GM18868 (cell line): ENCODE data around the gene EVA1B.

ENCODE experiments used
- ATAC-seq: cut with Tn5 transposase; IDR thresholded peaks from one replicate; pipeline ENCODE4 v1.9.1; 2021; ENCODE audit warnings: mild to moderate bottlenecking, moderate library complexity; ENCODE audit not compliant: unreplicated experiment

Gene EVA1B, protein sequence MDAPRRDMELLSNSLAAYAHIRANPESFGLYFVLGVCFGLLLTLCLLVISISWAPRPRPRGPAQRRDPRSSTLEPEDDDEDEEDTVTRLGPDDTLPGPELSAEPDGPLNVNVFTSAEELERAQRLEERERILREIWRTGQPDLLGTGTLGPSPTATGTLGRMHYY

DNA sequence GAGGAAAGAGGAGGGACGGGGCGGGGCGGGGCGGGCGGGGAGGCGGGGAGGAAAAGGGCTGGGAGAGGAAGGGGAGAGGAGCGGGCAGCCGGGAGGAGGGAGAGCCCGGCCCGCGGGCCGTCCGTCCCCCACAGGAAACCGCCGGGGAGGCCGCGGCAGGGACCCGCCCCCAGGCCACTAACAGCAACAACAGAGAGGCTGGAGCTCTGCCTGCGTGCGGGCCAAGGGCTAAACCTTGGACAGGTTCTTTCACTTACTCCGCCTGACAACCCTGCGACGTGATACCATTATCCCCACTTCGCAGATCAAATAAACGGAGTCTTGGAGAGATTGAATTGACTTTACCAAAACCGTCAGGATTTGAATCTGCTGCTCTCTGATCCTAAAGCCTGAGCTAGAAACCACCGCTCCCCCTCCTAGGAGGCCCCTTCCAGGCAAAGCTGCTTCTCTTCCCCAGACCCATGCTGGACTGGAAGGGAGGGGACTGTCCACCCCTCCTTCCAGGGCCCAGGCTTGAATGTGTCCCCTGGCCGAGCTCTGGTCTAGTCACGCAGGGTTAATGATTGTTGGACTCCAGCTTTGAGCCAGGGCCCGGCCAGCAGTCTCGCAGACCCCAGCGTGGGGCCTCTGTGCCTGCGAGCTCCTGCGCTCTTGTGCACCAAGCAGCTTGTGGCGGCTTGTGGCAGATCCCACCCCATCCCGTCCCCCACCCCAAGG, at the start of gene EVA1B:
EVA1B (minus strand) TSS at position 10 of the 717 bp plus-strand sequence. CDS start 608 bp downstream, outside the sequence.
- no peak for ATAC-seq

DNA sequence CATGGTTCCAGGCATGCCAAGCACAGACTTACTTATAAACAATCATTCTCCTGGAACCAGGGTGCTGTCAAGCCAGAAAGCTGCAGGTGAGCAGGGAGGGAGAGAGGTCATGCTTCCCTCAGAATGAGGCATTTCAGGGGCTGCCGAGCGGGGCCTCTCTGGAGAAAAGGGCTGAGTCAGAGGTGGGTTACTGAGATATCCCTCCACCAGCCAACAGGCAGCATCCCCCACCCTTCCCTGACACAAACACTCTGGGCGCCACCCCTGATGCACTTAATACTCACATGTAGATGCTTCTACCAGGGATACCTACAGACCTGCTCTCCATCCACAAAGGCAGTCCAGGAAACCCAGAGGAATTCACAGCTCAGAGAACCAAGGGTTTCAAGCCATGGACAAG, 49.2 kb upstream of the EVA1B start:
- ATAC-seq = no peak

DNA sequence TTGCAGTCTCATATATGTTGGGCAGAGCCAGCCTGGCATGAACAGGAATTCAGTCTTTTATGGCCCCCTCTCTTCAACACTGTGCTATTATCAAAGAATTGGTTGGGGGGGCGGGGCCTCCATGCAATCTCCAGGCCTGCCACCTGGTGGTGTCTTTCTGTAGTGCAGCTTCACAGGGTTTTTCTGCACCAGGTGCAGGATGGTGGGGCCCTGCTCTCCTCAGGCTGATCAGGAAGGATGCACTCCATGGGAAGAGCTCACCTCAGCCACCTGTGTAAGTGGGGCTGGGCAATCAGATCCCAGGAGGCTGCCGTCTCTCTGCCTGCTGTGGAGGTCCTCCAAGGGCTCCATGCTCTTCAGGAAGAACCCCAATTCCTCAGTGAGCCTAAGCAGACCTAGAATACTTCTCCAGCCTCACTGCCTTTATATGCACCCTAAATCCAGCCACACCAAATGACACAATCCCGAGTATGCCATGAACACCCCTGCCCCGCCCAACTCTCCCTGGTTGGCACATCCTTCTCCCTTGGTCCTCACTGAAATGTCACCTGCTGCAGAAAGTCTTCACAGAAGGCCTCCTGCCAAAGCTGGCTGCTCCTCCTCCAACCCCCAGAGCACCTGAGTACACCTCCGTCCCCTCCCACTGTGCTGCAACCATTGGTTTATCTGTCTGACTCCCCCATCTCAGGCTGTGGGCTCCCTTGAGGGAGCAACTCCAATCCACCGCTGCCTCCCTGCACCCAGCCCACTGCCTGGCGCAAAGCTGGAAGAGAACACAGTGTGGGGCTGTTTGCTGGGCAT, 45.8 kb upstream of the EVA1B start:
- ATAC-seq = no peak

DNA sequence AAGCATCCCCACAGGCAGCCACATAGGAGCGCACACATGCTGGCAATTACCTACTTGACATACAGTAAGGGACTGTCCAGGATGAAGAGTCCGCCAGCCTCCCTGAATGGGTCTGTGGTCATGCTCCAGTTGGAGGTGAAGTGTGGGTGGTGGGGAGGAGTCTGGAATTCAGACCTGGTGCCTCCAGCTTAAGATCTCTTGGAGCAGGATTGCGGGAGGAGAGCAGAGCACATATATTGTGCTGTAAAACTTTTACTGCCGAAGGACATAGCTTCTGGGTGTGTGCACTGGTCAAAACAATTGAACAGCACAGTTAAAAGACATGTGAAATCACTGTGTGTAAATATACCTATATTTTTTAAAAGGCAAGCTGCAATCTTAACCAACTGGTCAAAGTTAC, 44.4 kb upstream of the EVA1B start:
- ATAC-seq = no peak

DNA sequence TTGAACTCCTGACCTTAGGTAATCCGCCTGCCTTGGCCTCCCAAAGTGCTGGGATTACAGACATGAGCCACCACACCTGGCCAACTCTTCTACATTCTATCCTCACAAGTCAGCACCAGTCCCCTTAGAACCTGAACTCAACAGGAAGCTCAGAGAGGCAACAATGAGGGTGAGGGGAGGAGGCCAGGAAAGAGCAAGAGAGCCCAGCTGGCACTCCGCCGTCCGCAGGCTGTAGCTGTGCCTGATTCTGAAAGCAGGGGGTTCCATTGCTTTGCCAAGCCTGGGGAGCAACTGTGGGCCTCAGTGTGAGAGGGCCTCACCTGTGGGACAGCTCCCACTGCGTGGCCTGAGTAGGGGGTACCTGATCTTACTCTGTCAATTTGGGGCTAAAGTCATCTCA, 43.6 kb upstream of the EVA1B start:
- no peak for ATAC-seq

DNA sequence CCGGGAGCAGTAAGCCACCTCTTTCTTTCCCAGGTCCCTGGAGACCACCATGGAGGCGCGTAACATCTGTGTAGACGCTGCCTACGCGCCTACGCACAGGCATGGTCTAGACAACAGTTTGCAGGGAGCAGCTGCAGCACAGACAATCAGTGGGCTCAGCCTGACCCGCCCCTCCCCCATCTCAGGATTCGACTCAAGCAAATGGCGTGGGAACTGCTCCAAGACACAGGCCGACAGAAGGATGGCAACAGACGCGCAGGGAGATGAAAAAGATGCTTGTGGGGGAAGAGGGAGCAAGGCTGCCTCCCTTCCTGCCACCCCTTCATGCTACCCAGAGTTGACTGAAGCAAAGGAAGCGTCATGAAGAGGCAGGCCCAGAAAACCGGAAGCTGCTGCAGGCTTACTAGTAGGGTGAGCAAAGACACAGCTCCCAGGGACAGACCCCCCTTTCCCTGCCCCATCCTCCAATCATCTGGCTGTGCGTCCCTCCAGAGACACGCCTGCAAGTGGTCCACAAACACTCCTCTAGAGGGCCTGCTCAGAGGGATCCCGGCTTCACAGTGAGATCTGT, 42.7 kb upstream of the EVA1B start:
- no peak for ATAC-seq

DNA sequence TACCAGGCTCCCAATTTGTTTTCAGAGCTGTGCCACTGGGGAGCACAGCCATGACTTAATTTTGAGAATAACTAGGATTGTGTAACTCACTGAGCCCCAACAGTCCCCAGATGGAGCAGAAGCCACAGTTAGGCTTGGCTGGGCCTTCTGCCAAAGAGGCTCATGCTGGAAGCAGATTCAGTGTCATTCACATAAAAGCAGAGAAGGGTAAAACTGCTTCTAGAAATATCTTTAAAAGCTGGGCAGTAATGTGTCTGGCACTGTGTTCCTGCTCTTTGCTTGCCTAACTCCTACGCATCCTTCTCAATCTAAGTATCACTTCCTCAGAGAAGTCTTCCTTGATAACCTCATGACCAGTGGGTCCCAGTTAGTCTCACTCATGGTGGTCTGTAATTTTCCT, 41.9 kb upstream of the EVA1B start:
- ATAC-seq = no peak

DNA sequence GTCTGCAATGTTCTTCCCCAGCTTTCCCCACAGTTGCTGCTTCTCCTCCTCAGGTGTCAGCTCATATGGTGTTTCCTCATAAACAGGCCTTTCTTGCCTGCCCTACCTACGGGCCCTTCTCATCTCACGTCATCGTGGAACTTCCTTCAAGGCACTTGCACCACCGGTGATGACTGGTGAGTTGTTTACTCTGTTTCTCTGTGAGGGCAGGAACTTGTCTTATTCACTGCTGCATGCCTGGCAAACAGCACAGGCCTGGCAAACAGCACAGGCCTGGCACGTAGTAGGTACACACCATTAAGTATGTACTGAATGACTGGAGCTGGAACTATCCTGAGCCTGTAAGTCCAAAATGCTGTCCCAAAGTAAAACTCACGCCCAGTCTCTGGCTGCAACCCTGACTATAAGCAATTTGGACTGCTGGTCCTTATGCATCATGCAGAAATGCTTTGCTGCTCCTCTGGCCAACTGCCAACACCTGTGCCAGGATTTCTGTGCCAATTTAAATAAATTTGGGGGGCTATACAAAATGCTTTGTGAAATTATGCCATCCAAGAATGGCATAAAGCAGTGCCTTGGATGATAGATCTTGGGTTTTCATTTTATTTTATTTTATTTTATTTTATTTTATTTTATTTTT, 36.6 kb upstream of the EVA1B start:
- no peak for ATAC-seq

DNA sequence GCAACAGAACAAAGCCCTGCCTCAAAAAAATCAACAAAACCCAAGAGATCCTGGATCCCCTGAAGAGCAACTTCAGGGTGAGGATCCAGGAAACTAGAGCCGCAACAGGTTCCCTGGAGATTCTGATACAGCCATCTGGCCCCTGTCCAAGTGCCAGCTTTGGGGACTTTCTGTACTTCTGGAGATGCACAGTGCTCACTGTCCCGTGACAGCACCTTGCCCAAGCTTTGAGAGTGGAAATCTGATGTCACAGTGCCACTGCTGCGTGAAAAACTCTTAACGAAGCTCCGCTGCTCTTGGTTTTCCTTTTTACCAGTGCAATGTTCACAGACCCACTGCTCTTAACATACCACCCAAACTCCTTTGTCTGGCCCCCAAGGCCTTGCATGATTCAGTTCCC, 35.9 kb upstream of the EVA1B start:
- ATAC-seq = no peak

DNA sequence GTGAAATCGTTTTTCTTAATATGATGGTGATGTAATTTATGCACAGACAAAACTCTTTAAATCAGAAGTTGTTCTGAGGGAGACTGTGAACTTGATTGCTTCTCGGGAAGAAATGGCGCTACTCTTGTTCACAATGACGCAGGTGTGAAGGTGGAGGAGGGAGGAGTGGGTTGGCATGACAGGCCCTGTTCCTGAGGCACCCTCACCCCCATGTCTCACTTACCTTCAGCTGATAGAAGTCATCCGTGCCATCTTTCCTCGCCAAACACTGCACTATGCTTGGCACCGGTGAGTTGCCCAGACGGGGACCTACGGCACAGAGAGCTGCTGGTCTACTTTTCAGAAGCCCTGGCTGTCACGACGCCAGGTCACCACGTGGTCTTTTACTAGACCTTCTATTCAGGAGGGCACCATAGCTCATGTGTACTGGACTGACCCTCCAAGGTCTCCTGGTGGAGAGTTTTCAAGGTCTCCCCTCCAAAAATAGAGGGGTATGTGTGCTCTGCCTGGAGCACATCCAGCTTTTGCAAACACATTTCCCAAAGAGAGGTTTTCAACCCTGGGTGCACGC, 35.2 kb upstream of the EVA1B start:
- no peak for ATAC-seq

DNA sequence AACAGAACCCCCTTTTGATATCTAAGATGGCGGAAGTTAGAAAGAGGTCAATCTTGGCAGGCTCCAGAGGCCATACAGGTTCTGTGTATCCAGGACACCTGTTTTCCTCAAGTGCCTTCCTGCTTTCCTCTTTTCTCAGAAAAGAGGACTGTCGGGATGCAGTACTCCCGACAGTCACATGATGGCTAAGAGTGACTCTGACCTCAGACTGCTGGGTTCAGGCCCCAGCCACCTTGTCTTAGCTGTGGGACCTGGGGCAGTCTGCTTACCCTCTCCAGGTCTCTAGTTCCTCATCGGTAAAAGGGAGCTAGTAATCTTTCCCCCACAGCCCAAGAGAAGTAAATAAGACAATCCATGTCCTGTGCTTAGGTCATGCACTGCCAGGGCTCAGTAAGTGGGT, 32.4 kb upstream of the EVA1B start:
- no peak for ATAC-seq

DNA sequence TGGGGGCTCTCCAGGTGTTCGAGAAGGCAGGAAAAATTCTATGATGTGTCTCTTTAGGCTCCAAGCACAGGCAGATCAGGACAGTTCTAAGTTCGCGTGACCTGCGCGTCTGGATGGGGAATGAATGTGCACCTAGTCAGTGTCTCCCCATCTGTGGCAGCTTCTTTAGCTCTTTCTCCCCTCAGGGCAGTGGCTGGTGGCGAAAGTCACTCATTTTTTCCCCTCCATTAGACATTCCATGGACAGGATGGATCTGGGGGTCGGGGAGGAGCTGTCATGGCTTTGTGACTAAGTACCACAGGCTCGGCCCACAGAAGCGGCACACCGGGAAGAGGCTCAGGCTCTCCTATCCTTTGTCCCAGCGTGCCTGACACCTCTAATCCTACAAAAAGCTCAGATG, 31.0 kb upstream of the EVA1B start:
- ATAC-seq = no peak

DNA sequence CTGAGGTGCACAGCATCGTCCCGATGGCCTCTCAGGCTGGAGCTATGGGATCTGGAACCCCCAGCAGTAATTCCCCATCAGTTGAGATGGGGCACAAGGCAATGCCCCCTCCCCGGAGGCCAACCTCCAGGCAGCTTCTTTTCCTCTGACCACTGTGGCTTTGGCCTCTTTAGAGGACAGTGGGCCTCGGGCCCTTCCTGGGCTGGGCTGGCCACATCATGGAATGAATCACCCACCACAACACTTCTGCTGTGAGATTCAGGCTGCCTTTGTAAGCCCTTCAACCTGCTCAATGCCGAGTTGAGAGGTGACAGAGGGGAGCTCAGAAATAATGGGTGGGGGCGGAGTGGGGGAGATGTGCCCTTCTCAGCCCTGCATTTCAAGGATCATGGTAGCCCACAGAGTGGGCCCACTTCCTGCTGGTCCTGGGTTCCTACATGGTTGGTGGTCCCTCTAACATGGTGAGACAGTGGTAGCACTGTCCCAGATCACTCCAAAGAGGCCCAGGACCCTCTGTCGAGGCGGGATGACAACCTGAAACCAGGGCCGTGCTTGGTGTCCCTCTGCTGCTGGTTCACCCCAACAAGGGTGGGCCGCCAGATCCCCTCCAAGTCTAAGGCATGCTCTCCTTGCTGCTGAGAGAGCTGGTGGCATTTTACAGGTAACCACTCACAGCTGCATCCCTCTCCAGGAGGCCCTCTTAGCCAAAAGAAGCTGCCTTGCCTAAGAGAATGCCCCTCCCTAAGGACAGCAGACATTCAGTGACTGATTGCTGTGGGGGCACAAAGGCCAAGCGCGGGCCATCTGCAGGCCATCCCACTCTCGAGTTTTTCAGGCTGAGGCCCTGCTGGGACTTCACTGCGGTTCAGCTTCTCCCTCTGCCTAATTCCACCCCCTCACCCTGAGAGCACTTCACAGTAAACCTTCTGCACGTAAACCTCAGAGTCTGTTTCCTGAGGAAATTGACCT, 29.7 kb upstream of the EVA1B start:
- no peak for ATAC-seq

DNA sequence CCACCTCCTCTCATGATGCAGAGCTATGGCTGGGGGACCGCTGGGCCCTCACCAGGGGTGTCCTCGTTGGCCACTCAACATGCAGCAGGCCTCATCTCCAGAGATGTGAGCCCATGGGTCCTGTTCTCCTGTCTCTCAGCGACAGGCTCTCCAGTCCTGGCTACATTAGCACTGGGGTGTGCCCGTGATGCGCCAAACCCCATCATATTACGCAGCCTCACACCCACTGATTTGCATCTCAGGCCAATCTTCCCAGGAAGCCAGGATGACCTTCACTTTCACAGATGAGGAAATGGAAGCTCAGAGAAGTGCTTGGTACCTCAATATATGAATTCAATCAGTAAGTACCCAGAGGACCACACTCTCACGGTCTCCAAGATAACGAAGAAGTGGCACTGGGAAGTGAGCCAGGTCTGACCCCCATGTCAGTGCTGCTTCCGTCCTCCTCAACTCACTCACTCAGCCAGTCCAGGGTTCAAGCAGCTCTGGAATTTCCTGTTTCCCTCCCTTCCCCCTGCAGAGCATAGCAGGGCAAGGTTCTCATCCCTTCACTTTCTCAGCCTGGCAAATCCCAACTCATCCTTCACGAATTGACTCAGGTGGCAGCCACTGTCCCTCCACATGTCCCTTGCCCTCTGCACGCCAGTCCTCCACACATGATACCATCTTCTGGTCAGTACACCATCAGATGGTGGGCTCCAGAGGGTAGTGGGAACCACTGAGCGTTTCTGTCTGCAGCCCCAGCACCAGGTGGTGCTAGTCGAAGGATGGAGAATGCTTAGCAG, 28.9 kb upstream of the EVA1B start:
- no peak for ATAC-seq

DNA sequence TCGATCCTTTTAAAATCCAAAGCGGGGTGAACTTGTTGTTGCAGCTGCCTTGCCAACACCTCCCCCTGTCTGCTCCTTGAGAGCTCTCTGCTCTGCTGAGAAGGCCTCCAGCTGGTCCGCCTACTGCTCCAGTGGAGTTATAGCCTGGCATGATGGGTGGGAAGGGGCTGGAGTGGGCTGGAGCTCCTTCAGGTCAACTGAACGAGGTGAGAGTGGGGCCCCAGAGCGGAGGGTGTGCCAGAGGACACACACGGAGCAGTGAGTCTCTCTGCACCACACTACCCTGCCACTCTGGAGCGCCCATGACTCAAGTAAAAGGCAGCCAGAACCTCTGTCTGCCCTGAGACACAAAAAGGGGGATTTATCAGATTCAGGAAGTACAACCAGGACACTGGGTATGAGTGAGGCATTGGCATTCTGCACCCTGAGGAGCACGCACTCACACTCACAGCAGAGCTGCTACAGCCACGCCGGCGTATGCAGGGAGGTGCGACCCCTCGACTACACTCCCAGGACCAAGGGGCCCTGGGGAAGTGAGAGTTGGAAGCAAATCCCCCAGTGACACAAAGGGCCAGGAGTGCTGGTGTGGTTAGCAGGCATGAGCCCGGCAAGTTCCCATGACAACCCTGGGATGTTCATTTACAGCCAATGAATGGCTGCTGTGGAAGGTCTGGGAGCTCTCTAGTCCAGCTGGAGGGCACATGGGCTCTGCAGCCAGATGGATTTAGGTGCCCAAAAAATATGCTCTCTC, 28.0 kb upstream of the EVA1B start:
- no peak for ATAC-seq

DNA sequence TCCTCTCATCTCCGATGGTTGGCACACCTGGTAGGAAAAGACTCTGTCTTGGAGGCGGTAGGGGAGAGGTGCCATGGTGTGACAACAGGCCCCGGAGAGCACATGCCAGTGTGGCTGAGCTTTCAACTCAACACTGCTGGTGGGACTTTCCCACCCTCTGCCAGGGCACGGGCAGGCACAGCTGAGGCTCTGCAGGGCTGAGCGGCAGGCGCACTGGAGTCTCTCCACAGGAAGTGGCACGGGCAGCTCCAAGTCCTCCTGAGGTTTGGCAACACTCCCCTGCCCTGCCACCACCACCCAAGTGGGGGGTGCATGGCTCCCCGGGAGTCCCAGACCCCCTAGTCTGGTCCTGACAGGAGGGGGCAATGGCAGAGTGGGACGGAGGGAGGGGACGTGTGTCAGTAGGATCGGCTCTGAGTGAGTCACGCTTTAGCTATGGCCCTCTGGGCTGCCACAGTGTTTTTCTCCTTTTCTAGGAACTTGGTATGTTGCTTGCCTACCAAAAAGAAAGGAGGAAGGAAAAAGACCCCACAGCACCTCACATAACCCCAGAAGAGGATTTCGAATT, 27.3 kb upstream of the EVA1B start:
- ATAC-seq = no peak

DNA sequence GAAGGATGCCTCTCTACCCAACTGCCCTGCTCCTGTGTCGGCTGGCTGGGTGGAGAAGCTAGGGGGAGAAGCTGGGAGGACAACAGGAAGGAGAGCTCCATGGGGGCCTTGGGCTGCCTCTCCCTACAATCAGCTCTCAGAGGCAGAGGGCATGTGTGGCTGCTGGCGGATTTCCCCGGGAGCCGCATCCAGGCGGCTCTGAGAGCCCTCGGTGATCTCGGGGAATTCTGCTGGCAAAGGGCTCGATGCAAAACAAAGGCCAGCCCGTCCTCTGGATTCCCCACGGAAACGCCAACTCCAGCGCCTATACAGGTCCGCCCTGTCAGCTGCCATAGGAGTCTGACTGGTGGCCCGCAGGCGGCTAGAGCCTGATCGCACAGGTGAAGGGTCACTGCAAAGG, 26.4 kb upstream of the EVA1B start:
- no peak for ATAC-seq

DNA sequence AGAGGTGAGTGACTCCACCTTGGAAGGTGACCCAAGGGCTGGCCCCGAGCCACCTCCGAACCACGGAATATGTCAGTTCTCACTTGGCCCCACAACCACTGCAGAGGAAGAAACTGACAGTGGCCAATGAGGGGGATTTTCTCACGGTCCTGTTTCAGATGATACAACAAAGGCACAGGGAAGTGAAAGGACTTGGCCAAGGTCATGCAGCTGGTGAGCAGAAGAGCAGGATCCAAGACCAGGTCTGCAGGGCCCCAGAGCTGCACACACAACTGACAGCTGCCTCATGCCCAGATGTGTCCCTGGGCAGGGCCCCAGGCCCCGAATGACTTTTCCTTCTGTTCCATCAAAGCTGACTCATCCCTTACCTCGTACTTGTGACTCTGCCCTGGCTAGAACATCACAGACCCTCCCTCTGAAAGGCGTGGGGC, 25.8 kb upstream of the EVA1B start:
- ATAC-seq = peak; percentile 75
